ENCODE measurements around the gene SPATA31C2. TPM values are rescaled to one million over a fixed set of nuclear protein-coding genes. Genes with fewer than 3 reads are reported as not detected.

The SPATA31C2 gene
- total and polyA plus RNA-seq, 8 donors, result not detected

DNA sequence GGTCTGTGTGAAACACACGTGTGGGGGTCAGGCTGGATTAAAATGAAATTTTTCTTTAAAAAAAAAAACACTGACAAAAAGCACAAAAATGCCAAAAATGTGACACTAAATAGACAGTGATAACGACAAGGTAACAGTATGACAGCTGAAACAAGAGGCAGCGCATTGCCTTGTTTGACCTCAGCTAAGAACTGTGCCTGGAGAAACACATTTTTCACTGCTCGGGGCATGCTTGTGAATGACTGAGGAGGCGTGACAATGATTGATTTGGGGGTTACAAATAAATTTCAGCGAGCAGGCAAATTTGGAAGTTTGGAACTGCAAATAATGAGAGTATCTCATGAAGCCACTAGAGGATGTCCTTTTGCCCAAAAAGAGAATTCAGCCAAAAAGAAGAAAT lies 44.2 kb upstream of the SPATA31C2 start:
- H3K27ac ChIP-seq, result no peak overlapping the region
- intact Hi-C loops (cut with DNase I; ENCODE audit: low total_unique reads), result no loop called here
- peaks cover 0 to 5% (median 0%) of the 10 kb centered on the region in 3 donors for H3K27me3 ChIP-seq
- 39 to 52% (median 47%) methylated on average over 6 of the region's 6 CpGs for WGBS, 5 donors
- no peaks in the 10 kb centered on the region for H3K36me3 ChIP-seq
- H3K4me3 ChIP-seq, result no peak overlapping the region
- TF ChIP-seq EP300 (IDR thresholded peaks at IDR 0.05) (no peak), POLR2A (IDR thresholded peaks at IDR 0.05) (no peak), POLR2AphosphoS5 (IDR thresholded peaks at IDR 0.05) (no peak)
- TF ChIP-seq, protein P1, sequence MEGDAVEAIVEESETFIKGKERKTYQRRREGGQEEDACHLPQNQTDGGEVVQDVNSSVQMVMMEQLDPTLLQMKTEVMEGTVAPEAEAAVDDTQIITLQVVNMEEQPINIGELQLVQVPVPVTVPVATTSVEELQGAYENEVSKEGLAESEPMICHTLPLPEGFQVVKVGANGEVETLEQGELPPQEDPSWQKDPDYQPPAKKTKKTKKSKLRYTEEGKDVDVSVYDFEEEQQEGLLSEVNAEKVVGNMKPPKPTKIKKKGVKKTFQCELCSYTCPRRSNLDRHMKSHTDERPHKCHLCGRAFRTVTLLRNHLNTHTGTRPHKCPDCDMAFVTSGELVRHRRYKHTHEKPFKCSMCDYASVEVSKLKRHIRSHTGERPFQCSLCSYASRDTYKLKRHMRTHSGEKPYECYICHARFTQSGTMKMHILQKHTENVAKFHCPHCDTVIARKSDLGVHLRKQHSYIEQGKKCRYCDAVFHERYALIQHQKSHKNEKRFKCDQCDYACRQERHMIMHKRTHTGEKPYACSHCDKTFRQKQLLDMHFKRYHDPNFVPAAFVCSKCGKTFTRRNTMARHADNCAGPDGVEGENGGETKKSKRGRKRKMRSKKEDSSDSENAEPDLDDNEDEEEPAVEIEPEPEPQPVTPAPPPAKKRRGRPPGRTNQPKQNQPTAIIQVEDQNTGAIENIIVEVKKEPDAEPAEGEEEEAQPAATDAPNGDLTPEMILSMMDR (IDR thresholded peaks at IDR 0.05), result no peak
- no peak for DNase-seq
- peaks cover 0 to 18% (median 2%) of the 10 kb centered on the region in 4 donors for H3K4me1 ChIP-seq
- H3K9me3 ChIP-seq, result no peaks in the 10 kb centered on the region

- TF ChIP-seq POLR2A (IDR thresholded peaks at IDR 0.05), result no peak
- no peak for TF ChIP-seq POLR2AphosphoS5 (IDR thresholded peaks at IDR 0.05)
- no peak for TF ChIP-seq EP300 (IDR thresholded peaks at IDR 0.05)
- TF ChIP-seq, protein P1 (IDR thresholded peaks at IDR 0.05), result no peak
- no peak overlapping the region for H3K4me3 ChIP-seq
- H3K36me3 ChIP-seq, result no peaks in the 10 kb centered on the region
- H3K27ac ChIP-seq, result no peak overlapping the region
- peaks cover 0 to 18% (median 2%) of the 10 kb centered on the region in 4 donors for H3K4me1 ChIP-seq
- intact Hi-C loops (cut with DNase I; ENCODE audit: low total_unique reads), result no loop called here
- 90 to 96% (median 93%) methylated on average over 18 to 23 of the region's 23 CpGs for WGBS, 5 donors
- peaks cover 0 to 5% (median 4%) of the 10 kb centered on the region in 3 donors for H3K27me3 ChIP-seq
- no peak for DNase-seq
- H3K9me3 ChIP-seq, result no peaks in the 10 kb centered on the region
Observed at GRCh38 chr9:88180081-88180765, 41.9 kb upstream of the SPATA31C2 start.

GRCh38 chr9:88179062-88179521 lies 40.8 kb upstream of the SPATA31C2 start:
- intact Hi-C loops (cut with DNase I; ENCODE audit: low total_unique reads), result no loop called here
- no peaks in the 10 kb centered on the region for H3K9me3 ChIP-seq
- H3K27ac ChIP-seq, result no peak overlapping the region
- TF ChIP-seq EP300 (IDR thresholded peaks at IDR 0.05), result no peak
- TF ChIP-seq, protein P1 (IDR thresholded peaks at IDR 0.05), result no peak
- no peak for TF ChIP-seq POLR2A (IDR thresholded peaks at IDR 0.05)
- no peak for TF ChIP-seq POLR2AphosphoS5 (IDR thresholded peaks at IDR 0.05)
- WGBS, 5 donors, result 23 to 50% (median 38%) methylated on average over 5 of the region's 5 CpGs
- DNase-seq, result peak in 1 of 2 donors; percentile 32
- peaks cover 0 to 12% (median 0%) of the 10 kb centered on the region in 4 donors for H3K4me1 ChIP-seq
- no peaks in the 10 kb centered on the region for H3K36me3 ChIP-seq
- peaks cover 0 to 5% (median 4%) of the 10 kb centered on the region in 3 donors for H3K27me3 ChIP-seq
- no peak overlapping the region for H3K4me3 ChIP-seq

- no peak for TF ChIP-seq EP300 (IDR thresholded peaks at IDR 0.05)
- TF ChIP-seq POLR2AphosphoS5 (IDR thresholded peaks at IDR 0.05), result no peak
- no peak for TF ChIP-seq POLR2A (IDR thresholded peaks at IDR 0.05)
- TF ChIP-seq, protein P1 (IDR thresholded peaks at IDR 0.05), result no peak
- 73 to 83% (median 80%) methylated on average over 6 of the region's 6 CpGs for WGBS, 5 donors
- Histone ChIP-seq H3K36me3 (no peaks in the 10 kb centered on the region), H3K4me3 (no peak overlapping the region), H3K27me3 (peaks cover 0 to 5% (median 4%) of the 10 kb centered on the region in 3 donors), H3K4me1 (peaks cover 0 to 7% (median 0%) of the 10 kb centered on the region in 4 donors), H3K9me3 (no peaks in the 10 kb centered on the region), H3K27ac (no peak overlapping the region)
- peak in 1 of 2 donors; percentile 28 for DNase-seq
- intact Hi-C loops (cut with DNase I; ENCODE audit: low total_unique reads), result no loop called here
Observed at GRCh38 chr9:88178641-88179040, 40.4 kb upstream of the SPATA31C2 start.
